A549 (cell line): ENCODE data around the gene MYO18B. TPM values are rescaled to one million over a fixed set of nuclear protein-coding genes. Genes with fewer than 3 reads are reported as not detected.

Experiments used
- ATAC-seq, 2 experiments: fragments of 200-7000 bp in 1 of 2; fragments of >200 bp in 1 of 2; cut with Nextera tagmentation in 1 of 2; cut with Tn5 transposase in 1 of 2; 3 replicates each; pipeline versions ENCODE4 v1.8.0 to v1.9.1; 2018 to 2020; ENCODE audit warnings: mild to moderate bottlenecking in 1 of 2, moderate library complexity in 1 of 2
- CTCF ChIA-PET: fragments of 300-600 bp; sonication (Branson Sonifier 250); formaldehyde crosslinking; extraction: SDS; loops from one replicate; lab custom pipeline; 2021; ENCODE audit warnings: antibody characterized with exemption, inconsistent platforms; lab: Yijun Ruan, JAX
- POLR2A ChIA-PET: fragments of 350-600 bp; formaldehyde crosslinking; extraction: SDS; loops from one replicate; lab custom pipeline; 2021; ENCODE audit warnings: antibody characterized with exemption, inconsistent platforms; lab: Yijun Ruan, JAX
- DNase-seq, 2 experiments: peaks; one replicate each; pipeline versions ENCODE4 v3.0.0 to v3.0.0-alpha.2; 2011 to 2016; ENCODE audit warnings: low read depth in 1 of 2, low spot score in 1 of 2
- FAIRE-seq: peaks from 2 replicates; lab custom pipeline; 2011; peaks lifted over from hg19 to GRCh38; lab: Jason Lieb, UNC
- H3K27ac ChIP-seq, 2 experiments: fragments of >200 bp; sonication (Bioruptor Twin); formaldehyde crosslinking; 3 replicates each; pipeline ENCODE4 v1.5.1; 2016 to 2017
- H3K4me1 ChIP-seq: fragments of >200 bp; sonication (Bioruptor Twin); formaldehyde crosslinking; 3 replicates; pipeline ENCODE4 v1.6.1; 2016
- H3K4me2 ChIP-seq: fragments of >200 bp; sonication (Bioruptor Twin); formaldehyde crosslinking; 3 replicates; pipeline ENCODE4 v1.6.1; 2016
- H3K4me3 ChIP-seq: fragments of >200 bp; sonication (Bioruptor Twin); formaldehyde crosslinking; 3 replicates; pipeline ENCODE4 v1.5.1; 2016
- H3K9me3 ChIP-seq: fragments of >200 bp; sonication (Bioruptor Twin); formaldehyde crosslinking; 3 replicates; pipeline ENCODE4 v1.6.1; 2016
- BHLHE40 ChIP-seq: IDR thresholded peaks from 2 replicates; pipeline ENCODE4 v1.6.1; 2012; ENCODE audit warnings: low read depth, low read length, inconsistent platforms
- CEBPB ChIP-seq, 2 experiments: fragments of >200 bp in 1 of 2; sonication (Bioruptor Twin) in 1 of 2; formaldehyde crosslinking in 1 of 2; IDR thresholded peaks; 2 replicates each; pipeline ENCODE4 v1.6.1; 2012 to 2016
- CHD2 ChIP-seq: fragments of 150-350 bp; IDR thresholded peaks from 2 replicates; pipeline ENCODE4 v1.6.1; 2014; ENCODE audit warnings: low read length; ENCODE audit not compliant: partially characterized antibody
- CHD4 ChIP-seq: fragments of 200-600 bp; sonication (generic); IDR thresholded peaks from 2 replicates; pipeline ENCODE4 v1.6.1; 2016; ENCODE audit warnings: antibody characterized with exemption, mild to moderate bottlenecking, borderline replicate concordance
- EHMT2 ChIP-seq: fragments of 200-600 bp; sonication (generic); IDR thresholded peaks from 2 replicates; pipeline ENCODE4 v1.6.1; 2016; ENCODE audit warnings: antibody characterized with exemption, low read depth, mild to moderate bottlenecking, moderate library complexity
- EP300 ChIP-seq, 2 experiments: fragments of >200 bp; sonication (Bioruptor Twin); formaldehyde crosslinking; IDR thresholded peaks; 2 replicates in 1 of 2; 3 replicates in 1 of 2; pipeline ENCODE4 v1.6.1; 2016 to 2017
- HOXA7 ChIP-seq: fragments of 250-450 bp; sonication (Bioruptor Pico); IDR thresholded peaks from 2 replicates; pipeline ENCODE4 v1.5.0; 2020; ENCODE audit warnings: mild to moderate bottlenecking, moderate library complexity
- MAFK ChIP-seq: fragments of 450-650 bp; IDR thresholded peaks from 2 replicates; pipeline ENCODE4 v1.6.1; 2014; ENCODE audit not compliant: partially characterized antibody
- POLR2A ChIP-seq: IDR thresholded peaks from 2 replicates; pipeline ENCODE4 v1.6.1; 2012; ENCODE audit warnings: mild to moderate bottlenecking, low read length
- POLR2AphosphoS2 ChIP-seq: conservative IDR thresholded peaks from 2 replicates; pipeline ENCODE4 v1.6.1; 2012; ENCODE audit warnings: low read length, improper control_type of control experiment, inconsistent platforms
- SREBF2 ChIP-seq: fragments of 450-650 bp; IDR thresholded peaks from 2 replicates; pipeline ENCODE4 v1.6.1; 2014; ENCODE audit warnings: mild to moderate bottlenecking, moderate library complexity
- TFCP2L1 ChIP-seq: fragments of 250-450 bp; sonication (Bioruptor Pico); IDR thresholded peaks from 2 replicates; pipeline ENCODE4 v1.5.0; 2021; ENCODE audit warnings: mild to moderate bottlenecking
- ZC3H11A ChIP-seq: fragments of 450-650 bp; IDR thresholded peaks from 2 replicates; pipeline ENCODE4 v1.6.1; 2014; ENCODE audit warnings: antibody characterized with exemption, mild to moderate bottlenecking
- ZFP36 ChIP-seq: fragments of 450-650 bp; IDR thresholded peaks from 2 replicates; pipeline ENCODE4 v1.6.1; 2014; ENCODE audit warnings: borderline replicate concordance; ENCODE audit not compliant: partially characterized antibody
- ZNF302 ChIP-seq: fragments of 250-450 bp; sonication (Bioruptor Pico); IDR thresholded peaks from 2 replicates; pipeline ENCODE4 v1.9.0; 2021; ENCODE audit warnings: inconsistent platforms, mild to moderate bottlenecking, moderate library complexity
- ZSCAN20 ChIP-seq: fragments of 250-450 bp; sonication (Bioruptor Pico); IDR thresholded peaks from 2 replicates; pipeline ENCODE4 v1.8.0; 2022; ENCODE audit warnings: mild to moderate bottlenecking, moderate library complexity
- WGBS: methylation state at CpG from one replicate; pipeline ENCODE4 v1.1.6; 2017; ENCODE audit errors: missing lambda C conversion rate; 5-methylcytosine and 5-hydroxymethylcytosine counted together
- polyA plus RNA-seq, 4 experiments: library from polyadenylated mRNA; depleted of rRNA in 3 of 4; stranded (reverse); fragments of >200 nt; fragmentation: RNase III in 1 of 4; extraction: RNeasy Plus Mini Kit Qiagen cat#74134 plus additional on column Dnase treatment in 1 of 4; gene quantifications; 2 replicates in 3 of 4; 3 replicates in 1 of 4; pipeline ENCODE4 v1.2.3, GENCODE V29; 2011 to 2017
- TF ChIP-seq, protein P1 (sequence below): IDR thresholded peaks from 2 replicates; pipeline ENCODE4 v1.6.1; 2012
- TF ChIP-seq, protein P2 (sequence below): fragments of 200-600 bp; sonication (generic); IDR thresholded peaks from 2 replicates; pipeline ENCODE4 v1.6.1; 2016; ENCODE audit warnings: antibody characterized with exemption, mild to moderate bottlenecking, moderate library complexity
- TF ChIP-seq, protein P3 (sequence below): IDR thresholded peaks from 2 replicates; pipeline ENCODE4 v1.6.1; 2012; ENCODE audit warnings: low read depth, borderline replicate concordance

The MYO18B gene
- polyA plus RNA-seq, 2 of the 4 experiments (the other 2 are of a cell fraction) = 0.01 TPM

DNA sequence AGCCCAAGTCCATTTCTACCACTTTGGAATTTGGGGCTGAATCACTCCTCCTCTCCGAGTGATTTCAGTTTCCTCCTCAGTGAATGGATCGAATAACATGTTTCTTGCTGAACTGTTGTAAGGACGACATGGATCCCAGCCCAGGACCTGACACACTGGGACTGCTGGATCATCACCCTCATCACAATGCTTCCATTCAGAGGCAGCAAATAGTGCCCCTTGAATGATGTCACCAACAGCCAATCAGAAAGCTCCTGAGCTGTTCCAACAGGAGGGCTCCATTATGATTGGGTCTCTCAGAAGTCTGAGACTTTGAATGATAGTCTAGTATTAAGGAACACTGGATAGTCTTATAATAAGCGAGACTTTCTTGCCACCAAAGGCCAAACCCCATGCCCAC is 158.9 kb downstream of the MYO18B start:
- no peak overlapping the region for H3K4me2 ChIP-seq
- no peak for ATAC-seq
- TF ChIP-seq EP300 (IDR thresholded peaks at IDR 0.05) = no peak
- no peak for TF ChIP-seq POLR2A
- no peak for DNase-seq
- no peaks in the 10 kb centered on the region for H3K4me1 ChIP-seq
- no peak overlapping the region for H3K27ac ChIP-seq
- no peaks in the 10 kb centered on the region for H3K9me3 ChIP-seq
- WGBS = 0% methylated on average over 4 of the region's 4 CpGs
- no peak for FAIRE-seq
- ChIA-PET CTCF (interaction anchor here (0.9 kb wide), 1 partner anchor 430 kb away, joined by 3 read pairs; no protein-coding TSS in a partner anchor), POLR2A (no interaction called here)
- H3K4me3 ChIP-seq = no peak overlapping the region

DNA sequence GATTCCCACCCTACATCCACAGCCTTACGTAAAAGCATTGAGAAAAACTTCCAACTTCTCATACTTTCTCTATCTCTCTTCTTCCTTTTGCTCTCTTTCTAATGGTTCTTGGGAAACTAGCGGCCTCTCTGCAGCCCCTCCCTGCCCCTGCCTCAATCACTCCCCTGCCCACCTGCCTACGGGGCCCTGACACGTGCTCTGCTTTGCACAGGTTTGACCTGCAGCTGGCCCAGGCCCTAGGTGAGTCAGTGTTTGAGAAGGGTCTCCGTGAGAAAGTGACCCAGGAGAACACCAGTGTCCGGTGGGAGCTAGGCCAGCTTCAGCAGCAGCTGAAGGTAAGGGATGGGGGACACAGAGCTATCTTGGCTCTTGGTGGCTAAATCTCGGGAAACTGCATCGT is 160.4 kb downstream of the MYO18B start:
- Histone ChIP-seq H3K4me1 (no peaks in the 10 kb centered on the region), H3K27ac (no peak overlapping the region), H3K4me3 (no peak overlapping the region), H3K4me2 (no peak overlapping the region), H3K9me3 (no peaks in the 10 kb centered on the region)
- ChIA-PET POLR2A (no interaction called here), CTCF (no interaction called here)
- ATAC-seq (no peak), DNase-seq (no peak), FAIRE-seq (no peak)
- no peak for TF ChIP-seq BHLHE40
- TF ChIP-seq, protein P1, sequence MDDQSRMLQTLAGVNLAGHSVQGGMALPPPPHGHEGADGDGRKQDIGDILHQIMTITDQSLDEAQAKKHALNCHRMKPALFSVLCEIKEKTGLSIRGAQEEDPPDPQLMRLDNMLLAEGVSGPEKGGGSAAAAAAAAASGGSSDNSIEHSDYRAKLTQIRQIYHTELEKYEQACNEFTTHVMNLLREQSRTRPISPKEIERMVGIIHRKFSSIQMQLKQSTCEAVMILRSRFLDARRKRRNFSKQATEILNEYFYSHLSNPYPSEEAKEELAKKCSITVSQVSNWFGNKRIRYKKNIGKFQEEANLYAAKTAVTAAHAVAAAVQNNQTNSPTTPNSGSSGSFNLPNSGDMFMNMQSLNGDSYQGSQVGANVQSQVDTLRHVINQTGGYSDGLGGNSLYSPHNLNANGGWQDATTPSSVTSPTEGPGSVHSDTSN = no peak
- no peak for TF ChIP-seq CHD4
- TF ChIP-seq ZFP36 = no peak
- 11% methylated on average over 7 of the region's 8 CpGs for WGBS

DNA sequence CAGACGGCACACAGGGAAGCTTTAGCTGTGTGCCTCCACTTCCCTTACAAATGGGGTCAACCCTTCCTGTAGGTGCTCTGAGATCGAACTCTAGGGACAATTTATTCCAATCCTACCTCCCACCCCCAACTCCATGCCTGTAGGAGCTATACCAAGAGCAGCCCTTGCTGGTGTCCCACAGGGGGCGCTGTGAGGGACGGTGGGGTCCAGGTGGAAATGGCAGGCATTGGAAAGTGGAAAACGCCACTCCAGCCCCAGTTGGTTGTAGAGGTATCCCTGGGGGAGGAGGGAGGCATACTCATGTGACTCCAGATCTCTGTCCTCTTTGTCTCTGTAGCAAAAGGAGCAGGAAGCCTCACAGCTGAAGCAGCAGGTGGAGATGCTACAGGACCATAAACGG is 161.3 kb downstream of the MYO18B start:
- CTCF ChIA-PET = no interaction called here
- TF ChIP-seq CEBPB (IDR thresholded peaks at IDR 0.05) (no peak), ZSCAN20 (CRISPR knock-in tag) (no peak)
- no peak overlapping the region for H3K27ac ChIP-seq
- H3K4me3 ChIP-seq = no peak overlapping the region
- DNase-seq (peak in 1 of 2 experiments; percentile 12), ATAC-seq (0 out of 6 replicates have a peak, but pooled peaks of 1 of the 2 experiments have one; percentile 49), FAIRE-seq (no peak)
- H3K4me2 ChIP-seq = no peak overlapping the region
- WGBS = 7% methylated on average over 6 of the region's 6 CpGs
- no peaks in the 10 kb centered on the region for H3K4me1 ChIP-seq
- POLR2A ChIA-PET = no interaction called here
- H3K9me3 ChIP-seq = no peaks in the 10 kb centered on the region

DNA sequence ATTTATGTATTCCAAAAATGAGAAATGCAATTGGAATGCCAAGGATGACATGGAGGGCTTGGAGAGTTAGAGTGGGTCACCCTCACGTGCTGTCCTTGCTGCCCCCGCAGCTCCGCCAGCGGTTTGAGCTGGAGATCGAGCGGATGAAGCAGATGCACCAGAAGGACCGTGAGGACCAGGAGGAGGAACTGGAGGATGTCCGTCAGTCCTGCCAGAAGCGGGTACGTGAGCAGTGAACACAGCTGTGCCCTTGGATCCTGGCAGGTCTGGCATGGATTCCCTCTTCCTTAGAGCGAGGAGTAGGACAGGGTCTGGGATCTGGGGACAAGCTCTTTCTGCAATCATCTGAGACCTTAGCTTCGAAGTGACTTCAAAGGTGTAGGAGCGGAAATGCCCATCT is 166.2 kb downstream of the MYO18B start:
- FAIRE-seq = no peak
- ATAC-seq = no peak
- no peak overlapping the region for H3K4me2 ChIP-seq
- no peaks in the 10 kb centered on the region for H3K9me3 ChIP-seq
- POLR2A ChIA-PET = no interaction called here
- TF ChIP-seq EHMT2 = no peak
- TF ChIP-seq POLR2A = no peak
- no peak overlapping the region for H3K27ac ChIP-seq
- H3K4me1 ChIP-seq = no peaks in the 10 kb centered on the region
- DNase-seq = no peak
- WGBS = 19% methylated on average over 13 of the region's 13 CpGs
- CTCF ChIA-PET = interaction anchor here (1.0 kb wide), 1 partner anchor 12 kb away, joined by 3 read pairs; no protein-coding TSS in a partner anchor
- H3K4me3 ChIP-seq = no peak overlapping the region

DNA sequence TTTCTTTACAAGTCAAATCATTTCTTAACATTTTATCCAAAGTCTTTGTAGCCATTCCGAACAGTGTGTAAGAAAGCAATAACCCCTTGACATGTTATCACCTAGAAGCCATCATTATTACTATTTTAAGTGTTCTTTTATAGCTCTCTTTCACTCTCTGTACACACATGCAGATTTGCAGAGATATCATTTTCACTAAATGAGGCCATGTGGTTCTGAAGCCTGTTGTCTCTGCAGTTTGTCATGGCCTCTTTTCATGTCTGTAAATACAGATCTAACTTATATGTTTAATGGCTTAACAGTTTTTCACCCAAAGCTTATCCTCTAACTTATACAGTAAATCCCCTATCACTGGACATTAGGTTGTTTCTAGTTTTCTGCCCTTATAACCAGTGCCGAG is 166.8 kb downstream of the MYO18B start:
- ATAC-seq (no peak), DNase-seq (no peak), FAIRE-seq (no peak)
- CTCF ChIA-PET = interaction anchor here (0.9 to 1.0 kb wide), 2 partner anchors 11 to 13 kb away, joined by 3 read pairs; no protein-coding TSS in a partner anchor
- 5% methylated on average over 2 of the region's 2 CpGs for WGBS
- POLR2A ChIA-PET = no interaction called here
- no peak overlapping the region for H3K27ac ChIP-seq
- no peaks in the 10 kb centered on the region for H3K4me1 ChIP-seq
- H3K4me3 ChIP-seq = no peak overlapping the region
- H3K4me2 ChIP-seq = no peak overlapping the region
- H3K9me3 ChIP-seq = no peaks in the 10 kb centered on the region
- TF ChIP-seq ZSCAN20 (CRISPR knock-in tag) (no peak), SREBF2 (no peak), CEBPB (IDR thresholded peaks at IDR 0.05) (no peak), ZC3H11A (no peak), POLR2AphosphoS2 (no peak), CHD2 (no peak), HOXA7 (CRISPR knock-in tag) (no peak), MAFK (no peak), TFCP2L1 (no peak), ZNF302 (CRISPR knock-in tag) (no peak)
- TF ChIP-seq, protein P2, sequence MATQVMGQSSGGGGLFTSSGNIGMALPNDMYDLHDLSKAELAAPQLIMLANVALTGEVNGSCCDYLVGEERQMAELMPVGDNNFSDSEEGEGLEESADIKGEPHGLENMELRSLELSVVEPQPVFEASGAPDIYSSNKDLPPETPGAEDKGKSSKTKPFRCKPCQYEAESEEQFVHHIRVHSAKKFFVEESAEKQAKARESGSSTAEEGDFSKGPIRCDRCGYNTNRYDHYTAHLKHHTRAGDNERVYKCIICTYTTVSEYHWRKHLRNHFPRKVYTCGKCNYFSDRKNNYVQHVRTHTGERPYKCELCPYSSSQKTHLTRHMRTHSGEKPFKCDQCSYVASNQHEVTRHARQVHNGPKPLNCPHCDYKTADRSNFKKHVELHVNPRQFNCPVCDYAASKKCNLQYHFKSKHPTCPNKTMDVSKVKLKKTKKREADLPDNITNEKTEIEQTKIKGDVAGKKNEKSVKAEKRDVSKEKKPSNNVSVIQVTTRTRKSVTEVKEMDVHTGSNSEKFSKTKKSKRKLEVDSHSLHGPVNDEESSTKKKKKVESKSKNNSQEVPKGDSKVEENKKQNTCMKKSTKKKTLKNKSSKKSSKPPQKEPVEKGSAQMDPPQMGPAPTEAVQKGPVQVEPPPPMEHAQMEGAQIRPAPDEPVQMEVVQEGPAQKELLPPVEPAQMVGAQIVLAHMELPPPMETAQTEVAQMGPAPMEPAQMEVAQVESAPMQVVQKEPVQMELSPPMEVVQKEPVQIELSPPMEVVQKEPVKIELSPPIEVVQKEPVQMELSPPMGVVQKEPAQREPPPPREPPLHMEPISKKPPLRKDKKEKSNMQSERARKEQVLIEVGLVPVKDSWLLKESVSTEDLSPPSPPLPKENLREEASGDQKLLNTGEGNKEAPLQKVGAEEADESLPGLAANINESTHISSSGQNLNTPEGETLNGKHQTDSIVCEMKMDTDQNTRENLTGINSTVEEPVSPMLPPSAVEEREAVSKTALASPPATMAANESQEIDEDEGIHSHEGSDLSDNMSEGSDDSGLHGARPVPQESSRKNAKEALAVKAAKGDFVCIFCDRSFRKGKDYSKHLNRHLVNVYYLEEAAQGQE = no peak
- TF ChIP-seq, protein P1 = no peak
- TF ChIP-seq, protein P3, sequence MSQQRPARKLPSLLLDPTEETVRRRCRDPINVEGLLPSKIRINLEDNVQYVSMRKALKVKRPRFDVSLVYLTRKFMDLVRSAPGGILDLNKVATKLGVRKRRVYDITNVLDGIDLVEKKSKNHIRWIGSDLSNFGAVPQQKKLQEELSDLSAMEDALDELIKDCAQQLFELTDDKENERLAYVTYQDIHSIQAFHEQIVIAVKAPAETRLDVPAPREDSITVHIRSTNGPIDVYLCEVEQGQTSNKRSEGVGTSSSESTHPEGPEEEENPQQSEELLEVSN = no peak
